ENCODE data around the gene SORCS2. TPM values are rescaled to one million over a fixed set of nuclear protein-coding genes. Genes with fewer than 3 reads are reported as not detected.

Gene SORCS2
- polyA plus RNA-seq, 3 donors = 0.46 to 0.55 TPM; not detected in 1

DNA sequence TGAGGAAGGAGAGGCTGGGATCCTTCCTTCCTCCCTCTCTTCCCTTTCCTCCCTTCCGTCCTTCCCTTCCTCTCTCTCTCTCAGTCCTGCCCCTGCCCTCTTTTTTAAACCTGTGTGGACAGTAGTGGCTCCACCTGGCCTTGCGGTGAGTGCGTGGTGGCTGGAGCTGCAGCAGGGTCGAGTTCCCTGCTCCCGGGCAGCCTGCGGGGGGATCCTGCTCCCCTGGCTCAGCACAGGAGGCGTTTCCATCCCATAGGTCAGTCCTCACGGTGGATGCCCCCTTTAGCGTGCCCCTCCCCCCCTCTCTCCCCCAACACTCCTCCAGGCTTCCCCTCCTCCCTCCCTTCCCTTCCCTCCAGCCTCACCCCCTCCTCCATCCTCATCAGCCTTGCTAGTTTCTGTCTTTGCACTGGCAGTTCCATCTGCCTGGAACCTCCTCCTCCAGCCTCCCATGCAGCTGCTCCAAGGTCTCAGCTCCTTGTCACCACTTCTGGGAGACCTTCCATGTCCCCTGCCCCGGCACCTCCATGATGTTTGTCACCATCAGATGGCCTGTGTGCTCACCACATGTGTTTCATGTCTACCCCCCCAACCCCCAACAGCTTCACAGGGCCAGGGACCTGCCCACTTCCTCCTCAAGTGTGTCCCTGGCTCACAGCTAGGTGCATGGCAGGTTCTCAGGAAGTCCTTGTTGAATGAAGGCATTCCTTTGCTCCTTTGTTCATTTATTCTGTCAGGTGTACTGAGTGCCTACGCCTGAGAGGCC is 174.0 kb downstream of the SORCS2 start:
- Histone ChIP-seq H3K4me3 (replicated peaks in 1 of 3; ENCODE audit: low read depth in 2 of 3, low read length in 3 of 3) (no peak overlapping the region), H3K27ac (ENCODE audit: low read depth in 1 of 2, low read length in 2 of 2) (no peak overlapping the region), H2AFZ (ENCODE audit: insufficient read depth, low read depth, low read length, poor library complexity, severe bottlenecking) (no peak overlapping the region), H3K9me3 (replicated peaks in 1 of 2; ENCODE audit: control insufficient read depth in 1 of 2, insufficient read depth in 1 of 2, low read length in 2 of 2) (no peaks in the 10 kb centered on the region), H4K20me1 (ENCODE audit: insufficient read depth, low read length) (no peaks in the 10 kb centered on the region), H3K36me3 (replicated peaks in 1 of 2; ENCODE audit: control insufficient read depth in 1 of 2, insufficient read depth in 2 of 2, low read length in 2 of 2) (no peaks in the 10 kb centered on the region), H3K4me1 (ENCODE audit: control insufficient read depth in 1 of 2, insufficient read depth in 2 of 2, low read length in 2 of 2) (no peaks in the 10 kb centered on the region), H3K79me2 (ENCODE audit: insufficient read depth, low read length) (no peaks in the 10 kb centered on the region), H3K27me3 (ENCODE audit: control insufficient read depth in 2 of 2, insufficient read depth in 2 of 2, low read length in 2 of 2) (no peaks in the 10 kb centered on the region), H3K4me2 (replicated peaks; ENCODE audit: extremely low read depth, low read length, poor library complexity, severe bottlenecking) (no peak overlapping the region), H3K9ac (ENCODE audit: insufficient read depth, low read length, poor library complexity, severe bottlenecking) (no peak overlapping the region)
- Mint-ChIP-seq H3K36me3 (no peaks in the 10 kb centered on the region), H3K4me1 (no peaks in the 10 kb centered on the region), H3K27me3 (ENCODE audit: low read depth in 3 of 3) (peaks cover 8 to 16% (median 13%) of the 10 kb centered on the region in 3 donors), H3K9me3 (peaks cover 0 to 5% (median 0%) of the 10 kb centered on the region in 7 donors), H3K4me3 (no peak overlapping the region), H3K27ac (no peak overlapping the region)
- WGBS (ENCODE audit: insufficient coverage) = 22% methylated on average over 9 of the region's 11 CpGs
- intact Hi-C loops (cut with micrococcal nuclease) = no loop called here
- no peak for DNase-seq
- TF ChIP-seq, protein P1, sequence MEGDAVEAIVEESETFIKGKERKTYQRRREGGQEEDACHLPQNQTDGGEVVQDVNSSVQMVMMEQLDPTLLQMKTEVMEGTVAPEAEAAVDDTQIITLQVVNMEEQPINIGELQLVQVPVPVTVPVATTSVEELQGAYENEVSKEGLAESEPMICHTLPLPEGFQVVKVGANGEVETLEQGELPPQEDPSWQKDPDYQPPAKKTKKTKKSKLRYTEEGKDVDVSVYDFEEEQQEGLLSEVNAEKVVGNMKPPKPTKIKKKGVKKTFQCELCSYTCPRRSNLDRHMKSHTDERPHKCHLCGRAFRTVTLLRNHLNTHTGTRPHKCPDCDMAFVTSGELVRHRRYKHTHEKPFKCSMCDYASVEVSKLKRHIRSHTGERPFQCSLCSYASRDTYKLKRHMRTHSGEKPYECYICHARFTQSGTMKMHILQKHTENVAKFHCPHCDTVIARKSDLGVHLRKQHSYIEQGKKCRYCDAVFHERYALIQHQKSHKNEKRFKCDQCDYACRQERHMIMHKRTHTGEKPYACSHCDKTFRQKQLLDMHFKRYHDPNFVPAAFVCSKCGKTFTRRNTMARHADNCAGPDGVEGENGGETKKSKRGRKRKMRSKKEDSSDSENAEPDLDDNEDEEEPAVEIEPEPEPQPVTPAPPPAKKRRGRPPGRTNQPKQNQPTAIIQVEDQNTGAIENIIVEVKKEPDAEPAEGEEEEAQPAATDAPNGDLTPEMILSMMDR (IDR thresholded peaks at IDR 0.05) = no peak

- no peak overlapping the region for H3K27ac Mint-ChIP-seq
- no peak overlapping the region for H3K4me3 Mint-ChIP-seq
- H3K9ac ChIP-seq (ENCODE audit: insufficient read depth, low read length, poor library complexity, severe bottlenecking) = no peak overlapping the region
- peaks cover 9 to 16% (median 13%) of the 10 kb centered on the region in 3 donors for H3K27me3 Mint-ChIP-seq (ENCODE audit: low read depth in 3 of 3)
- H3K36me3 Mint-ChIP-seq = no peaks in the 10 kb centered on the region
- no peak overlapping the region for H2AFZ ChIP-seq (ENCODE audit: insufficient read depth, low read depth, low read length, poor library complexity, severe bottlenecking)
- intact Hi-C loops (cut with micrococcal nuclease) = no loop called here
- no peaks in the 10 kb centered on the region for H3K9me3 ChIP-seq (replicated peaks in 1 of 2; ENCODE audit: control insufficient read depth in 1 of 2, insufficient read depth in 1 of 2, low read length in 2 of 2)
- no peaks in the 10 kb centered on the region for H3K27me3 ChIP-seq (ENCODE audit: control insufficient read depth in 2 of 2, insufficient read depth in 2 of 2, low read length in 2 of 2)
- no peaks in the 10 kb centered on the region for H3K4me1 Mint-ChIP-seq
- no peaks in the 10 kb centered on the region for H4K20me1 ChIP-seq (ENCODE audit: insufficient read depth, low read length)
- no peak overlapping the region for H3K27ac ChIP-seq (ENCODE audit: low read depth in 1 of 2, low read length in 2 of 2)
- H3K4me2 ChIP-seq (replicated peaks; ENCODE audit: extremely low read depth, low read length, poor library complexity, severe bottlenecking) = no peak overlapping the region
- H3K4me1 ChIP-seq (ENCODE audit: control insufficient read depth in 1 of 2, insufficient read depth in 2 of 2, low read length in 2 of 2) = no peaks in the 10 kb centered on the region
- H3K36me3 ChIP-seq (replicated peaks in 1 of 2; ENCODE audit: control insufficient read depth in 1 of 2, insufficient read depth in 2 of 2, low read length in 2 of 2) = no peaks in the 10 kb centered on the region
- no peak for DNase-seq
- TF ChIP-seq, protein P1 (IDR thresholded peaks at IDR 0.05) = no peak
- H3K4me3 ChIP-seq (replicated peaks in 1 of 3; ENCODE audit: low read depth in 2 of 3, low read length in 3 of 3) = no peak overlapping the region
- no peaks in the 10 kb centered on the region for H3K79me2 ChIP-seq (ENCODE audit: insufficient read depth, low read length)
- 67% methylated on average over 6 of the region's 7 CpGs for WGBS (ENCODE audit: insufficient coverage)
- peaks cover 0 to 5% (median 0%) of the 10 kb centered on the region in 7 donors for H3K9me3 Mint-ChIP-seq
These were observed 174.6 kb downstream of the SORCS2 start for GRCh38 chr4:7366954-7367353.

Measured in CD14-positive monocyte (primary cell).